K562 (cell line): ENCODE data around the gene TXLNA. TPM values are rescaled to one million over a fixed set of nuclear protein-coding genes. Genes with fewer than 3 reads are reported as not detected.
A peak's percentile ranks its signal among the peaks of the same experiment; 100 is the strongest.

Experiments used
- BACH1 ChIP-seq: fragments of 200-800 bp; sonication (Bioruptor generic); IDR thresholded peaks from 2 replicates; pipeline ENCODE4 v1.6.1; 2016; ENCODE audit warnings: missing genetic modification characterization, missing compliant biosample characterization
- CBFA2T2 ChIP-seq: fragments of 450-650 bp; conservative IDR thresholded peaks from 2 replicates; pipeline ENCODE4 v1.6.1; 2017; ENCODE audit warnings: mild to moderate bottlenecking
- E2F6 ChIP-seq, 2 experiments: IDR thresholded peaks; 2 replicates each; pipeline ENCODE4 v1.6.1; 2011; ENCODE audit warnings: borderline replicate concordance in 1 of 2, control low read depth in 1 of 2, low read depth in 1 of 2, low read length in 1 of 2, mild to moderate bottlenecking in 1 of 2, mixed read lengths in 1 of 2, moderate library complexity in 1 of 2; ENCODE audit not compliant: insufficient read depth in 1 of 2, insufficient read length in 1 of 2, poor library complexity in 1 of 2, severe bottlenecking in 1 of 2; ENCODE audit errors: extremely low read depth in 1 of 2
- ETV6 ChIP-seq, 3 experiments: fragments of 150-350 bp in 1 of 3; sonication (generic) in 1 of 3; formaldehyde crosslinking in 1 of 3; IDR thresholded peaks; 2 replicates each; pipeline versions ENCODE4 v1.6.1 to v1.8.0; 2014 to 2022; ENCODE audit warnings: borderline replicate concordance in 2 of 3, low read depth in 2 of 3, antibody characterized with exemption in 1 of 3, low read length in 1 of 3, mild to moderate bottlenecking in 1 of 3, missing genetic modification reagents in 1 of 3
- ILF3 ChIP-seq: fragments of 450-650 bp; IDR thresholded peaks from 2 replicates; pipeline ENCODE4 v1.6.1; 2018; ENCODE audit warnings: antibody characterized with exemption, mild to moderate bottlenecking, moderate library complexity, borderline replicate concordance
- JUND ChIP-seq, 2 experiments: IDR thresholded peaks; 2 replicates in 1 of 2; 3 replicates in 1 of 2; pipeline ENCODE4 v1.6.1; 2011; ENCODE audit warnings: borderline replicate concordance in 2 of 2, low read depth in 2 of 2, low read length in 2 of 2, improper control_type of control experiment in 1 of 2, missing biosample characterization in 1 of 2, missing genetic modification characterization in 1 of 2, missing genetic modification reagents in 1 of 2
- KDM4B ChIP-seq, 2 experiments: fragments of 450-650 bp in 1 of 2; sonication (generic) in 1 of 2; IDR thresholded peaks; 2 replicates each; pipeline ENCODE4 v1.6.1; 2016 to 2017; ENCODE audit warnings: borderline replicate concordance in 2 of 2, antibody characterized with exemption in 1 of 2, low read depth in 1 of 2, mild to moderate bottlenecking in 1 of 2
- KLF13 ChIP-seq: fragments of 450-650 bp; IDR thresholded peaks from 2 replicates; pipeline ENCODE4 v1.6.1; 2016; ENCODE audit warnings: missing genetic modification characterization, low read depth, mild to moderate bottlenecking, missing compliant biosample characterization, moderate library complexity, borderline replicate concordance
- MBD2 ChIP-seq: sonication (generic); IDR thresholded peaks from 2 replicates; pipeline ENCODE4 v1.6.1; 2016; ENCODE audit warnings: low read depth, borderline replicate concordance
- MTA1 ChIP-seq: fragments of 450-650 bp; IDR thresholded peaks from 2 replicates; pipeline ENCODE4 v1.6.1; 2017; ENCODE audit warnings: borderline replicate concordance
- POLR2AphosphoS5 ChIP-seq: IDR thresholded peaks from 2 replicates; pipeline ENCODE4 v1.6.1; 2011; ENCODE audit warnings: mild to moderate bottlenecking, low read depth, low read length, moderate library complexity; ENCODE audit not compliant: control insufficient read depth, insufficient read depth
- RBM25 ChIP-seq: fragments of 200-400 bp; formaldehyde crosslinking; IDR thresholded peaks from 2 replicates; pipeline ENCODE4 v1.6.1; 2018; ENCODE audit warnings: low read length, low read depth, moderate library complexity; ENCODE audit not compliant: severe bottlenecking
- SAFB2 ChIP-seq: fragments of 200-400 bp; formaldehyde crosslinking; IDR thresholded peaks from 2 replicates; pipeline ENCODE4 v1.6.1; 2018; ENCODE audit warnings: borderline replicate concordance, low read length, low read depth, moderate library complexity; ENCODE audit not compliant: severe bottlenecking
- SETDB1 ChIP-seq: IDR thresholded peaks from one replicate; pipeline ENCODE4 v1.6.1; 2012; ENCODE audit warnings: low read length, control low read depth, inconsistent platforms
- SLC30A9 ChIP-seq: fragments of 250-450 bp; sonication (Bioruptor Pico); IDR thresholded peaks from 2 replicates; pipeline ENCODE4 v1.8.0; 2022; ENCODE audit warnings: mild to moderate bottlenecking, moderate library complexity
- SNRNP70 ChIP-seq: fragments of 200-400 bp; formaldehyde crosslinking; optimal IDR thresholded peaks from 2 replicates; pipeline ENCODE3; 2017; ENCODE audit warnings: low read depth, low read length
- TEAD2 ChIP-seq: fragments of 450-650 bp; IDR thresholded peaks from 2 replicates; pipeline ENCODE4 v1.6.1; 2016; ENCODE audit warnings: missing genetic modification characterization, control low read depth, missing compliant biosample characterization
- ZBTB7A ChIP-seq: IDR thresholded peaks from 2 replicates; pipeline ENCODE4 v1.6.1; 2011; ENCODE audit warnings: low read depth, mild to moderate bottlenecking, low read length, moderate library complexity, borderline replicate concordance; ENCODE audit not compliant: control insufficient read depth
- ZC3H8 ChIP-seq: fragments of 450-650 bp; IDR thresholded peaks from 2 replicates; pipeline ENCODE4 v1.6.1; 2017
- polyA plus RNA-seq, 8 experiments: library from polyadenylated mRNA; depleted of rRNA in 4 of 8; stranded (reverse) in 5 of 8; unstranded in 3 of 8; fragments of >200 nt; fragmentation: Nextera tagmentation in 2 of 8; fragmentation: Illumina TruSeq in 1 of 8; extraction: Ambion mirVana in 2 of 8; extraction: Trizol in 1 of 8; gene quantifications; 2 replicates each; pipeline versions ENCODE4 v1.2.1 to v1.2.3, GENCODE V29; 2011 to 2014; ENCODE audit warnings: inconsistent platforms in 1 of 8, missing spikeins in 1 of 8
- total RNA-seq, 7 experiments: library from RNA; depleted of rRNA in 6 of 7; stranded (reverse); fragments of >200 nt in 6 of 7; fragmentation: Illumina TruSeq in 2 of 7; extraction: Trizol in 2 of 7; gene quantifications; 2 replicates each; pipeline versions ENCODE4 v1.2.1 to v1.2.3, GENCODE V29; 2011 to 2021; ENCODE audit warnings: low replicate concordance in 1 of 7
- TF ChIP-seq, protein P1 (sequence below): sonication (generic); formaldehyde crosslinking; IDR thresholded peaks from 2 replicates; pipeline ENCODE4 v1.8.1; 2023; ENCODE audit warnings: missing genetic modification reagents, mild to moderate bottlenecking, borderline replicate concordance

TXLNA gene
- total and polyA plus RNA-seq, 9 of the 15 experiments (the other 6 are each of a cell fraction or from before 2014, with no cell fraction given), result 9.2 to 54.5 (median 39.3) TPM

DNA sequence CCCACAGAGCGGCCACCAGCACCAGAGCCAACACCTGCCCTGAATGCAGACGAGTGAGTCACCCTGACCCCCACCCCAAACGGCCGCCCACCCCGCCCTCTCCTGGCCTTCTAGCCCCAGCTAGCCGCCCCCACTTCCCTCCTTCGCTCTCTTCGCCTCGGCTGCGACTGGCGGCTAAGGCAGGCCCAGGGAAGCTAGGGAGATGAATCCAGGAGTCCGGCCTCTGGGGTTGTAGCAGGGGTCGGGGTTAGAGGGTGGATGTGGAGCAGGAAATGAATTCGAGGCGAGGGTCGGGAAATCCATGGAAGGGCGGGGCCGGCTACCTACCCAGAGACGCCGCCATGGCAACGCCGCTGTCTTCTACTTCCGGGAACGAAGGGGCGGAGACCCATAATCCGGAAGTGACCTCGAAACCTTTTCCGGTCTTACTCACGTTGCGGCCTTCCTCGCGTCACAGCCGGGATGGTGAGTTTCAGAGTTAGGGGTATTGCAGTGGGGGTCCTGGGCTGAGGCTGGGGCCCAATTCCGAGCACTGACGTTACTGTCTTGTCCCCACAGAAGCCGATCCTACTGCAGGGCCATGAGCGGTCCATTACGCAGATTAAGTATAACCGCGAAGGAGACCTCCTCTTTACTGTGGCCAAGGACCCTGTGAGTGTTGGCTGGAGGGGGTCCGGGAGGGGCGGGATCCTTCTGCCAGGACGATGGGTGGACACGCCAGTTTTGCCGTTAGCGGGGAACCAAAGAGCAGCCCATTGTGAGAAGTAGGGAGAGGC, 42.7 kb downstream of the TXLNA start, which contains the start of the genes EIF3I and TMEM234 (continued):
- TF ChIP-seq SNRNP70 (no peak), SLC30A9 (CRISPR knock-in tag) (no peak), SETDB1 (no peak), TEAD2 (no peak), ZC3H8 (no peak), JUND (IDR thresholded peaks at IDR 0.05; ENCODE audit: borderline replicate concordance, low read depth, low read length) (peak; percentile 74), JUND (tag; IDR thresholded peaks at IDR 0.05; ENCODE audit: borderline replicate concordance, low read depth, low read length) (peak; percentile 71; the same call in 1 of the 3 replicates), CBFA2T2 (no peak), KDM4B (IDR thresholded peaks at IDR 0.05; ENCODE audit: borderline replicate concordance in 2 of 2, low read depth in 1 of 2) (peak in 1 of 2 experiments; percentile 90; a peak in 2 of 4 replicates), E2F6 (IDR thresholded peaks at IDR 0.05; ENCODE audit: borderline replicate concordance in 1 of 2, extremely low read depth in 1 of 2, insufficient read depth in 1 of 2, insufficient read length in 1 of 2, low read depth in 1 of 2, low read length in 1 of 2, poor library complexity in 1 of 2, severe bottlenecking in 1 of 2) (no peak), SAFB2 (no peak), POLR2AphosphoS5 (peak; percentile 92), MTA1 (no peak), KLF13 (tag) (no peak), ETV6 (IDR thresholded peaks at IDR 0.05; ENCODE audit: borderline replicate concordance in 1 of 2, low read depth in 2 of 2, low read length in 1 of 2) (peak in 1 of 2 experiments; percentile 66; a peak in 1 of 4 replicates), ETV6 (CRISPR knock-in tag; IDR thresholded peaks at IDR 0.05; ENCODE audit: borderline replicate concordance) (peak; percentile 67; the same call in 1 of the 2 replicates), BACH1 (tag) (no peak), ILF3 (no peak), MBD2 (peak; percentile 79), RBM25 (no peak), ZBTB7A (peak; percentile 72)
- TF ChIP-seq, protein P1, sequence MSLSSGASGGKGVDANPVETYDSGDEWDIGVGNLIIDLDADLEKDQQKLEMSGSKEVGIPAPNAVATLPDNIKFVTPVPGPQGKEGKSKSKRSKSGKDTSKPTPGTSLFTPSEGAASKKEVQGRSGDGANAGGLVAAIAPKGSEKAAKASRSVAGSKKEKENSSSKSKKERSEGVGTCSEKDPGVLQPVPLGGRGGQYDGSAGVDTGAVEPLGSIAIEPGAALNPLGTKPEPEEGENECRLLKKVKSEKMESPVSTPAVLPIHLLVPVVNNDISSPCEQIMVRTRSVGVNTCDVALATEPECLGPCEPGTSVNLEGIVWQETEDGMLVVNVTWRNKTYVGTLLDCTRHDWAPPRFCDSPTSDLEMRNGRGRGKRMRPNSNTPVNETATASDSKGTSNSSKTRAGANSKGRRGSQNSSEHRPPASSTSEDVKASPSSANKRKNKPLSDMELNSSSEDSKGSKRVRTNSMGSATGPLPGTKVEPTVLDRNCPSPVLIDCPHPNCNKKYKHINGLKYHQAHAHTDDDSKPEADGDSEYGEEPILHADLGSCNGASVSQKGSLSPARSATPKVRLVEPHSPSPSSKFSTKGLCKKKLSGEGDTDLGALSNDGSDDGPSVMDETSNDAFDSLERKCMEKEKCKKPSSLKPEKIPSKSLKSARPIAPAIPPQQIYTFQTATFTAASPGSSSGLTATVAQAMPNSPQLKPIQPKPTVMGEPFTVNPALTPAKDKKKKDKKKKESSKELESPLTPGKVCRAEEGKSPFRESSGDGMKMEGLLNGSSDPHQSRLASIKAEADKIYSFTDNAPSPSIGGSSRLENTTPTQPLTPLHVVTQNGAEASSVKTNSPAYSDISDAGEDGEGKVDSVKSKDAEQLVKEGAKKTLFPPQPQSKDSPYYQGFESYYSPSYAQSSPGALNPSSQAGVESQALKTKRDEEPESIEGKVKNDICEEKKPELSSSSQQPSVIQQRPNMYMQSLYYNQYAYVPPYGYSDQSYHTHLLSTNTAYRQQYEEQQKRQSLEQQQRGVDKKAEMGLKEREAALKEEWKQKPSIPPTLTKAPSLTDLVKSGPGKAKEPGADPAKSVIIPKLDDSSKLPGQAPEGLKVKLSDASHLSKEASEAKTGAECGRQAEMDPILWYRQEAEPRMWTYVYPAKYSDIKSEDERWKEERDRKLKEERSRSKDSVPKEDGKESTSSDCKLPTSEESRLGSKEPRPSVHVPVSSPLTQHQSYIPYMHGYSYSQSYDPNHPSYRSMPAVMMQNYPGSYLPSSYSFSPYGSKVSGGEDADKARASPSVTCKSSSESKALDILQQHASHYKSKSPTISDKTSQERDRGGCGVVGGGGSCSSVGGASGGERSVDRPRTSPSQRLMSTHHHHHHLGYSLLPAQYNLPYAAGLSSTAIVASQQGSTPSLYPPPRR, result peak; percentile 61; the same call in 1 of the 2 replicates
